ENCODE measurements around the gene STARD13.

DNA sequence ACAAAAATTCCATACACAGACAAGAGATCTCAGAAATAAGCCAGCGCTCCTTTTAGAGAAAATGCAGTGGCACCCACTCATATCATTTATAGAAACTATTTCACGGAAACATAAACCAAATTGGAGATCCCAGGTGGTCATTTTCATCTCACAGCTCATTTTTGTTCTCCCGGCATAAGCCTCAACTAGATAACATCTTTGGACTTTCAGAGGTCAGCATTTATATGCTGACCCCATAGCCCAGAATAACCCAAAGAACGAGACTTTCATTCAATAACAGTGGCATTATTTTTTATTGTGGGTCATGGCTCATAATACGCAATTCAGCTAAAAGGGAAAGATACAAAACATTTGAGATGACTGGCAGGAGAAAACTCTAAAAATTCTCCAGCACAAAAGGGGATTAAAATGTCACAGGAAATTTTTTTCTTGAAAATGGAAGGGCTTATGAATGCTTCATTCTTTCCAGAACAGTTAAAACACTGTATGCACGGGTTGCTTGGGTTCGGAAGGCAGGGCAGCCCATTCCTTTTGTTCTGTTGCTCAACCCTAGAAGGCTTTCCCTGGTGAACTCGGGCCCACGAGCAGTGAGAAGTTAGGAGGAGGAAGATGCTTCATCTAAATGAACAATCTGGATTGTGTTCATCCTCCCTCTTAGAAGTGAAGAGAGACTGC is 24.0 kb downstream of the STARD13 start:
- TF ChIP-seq, protein P1, sequence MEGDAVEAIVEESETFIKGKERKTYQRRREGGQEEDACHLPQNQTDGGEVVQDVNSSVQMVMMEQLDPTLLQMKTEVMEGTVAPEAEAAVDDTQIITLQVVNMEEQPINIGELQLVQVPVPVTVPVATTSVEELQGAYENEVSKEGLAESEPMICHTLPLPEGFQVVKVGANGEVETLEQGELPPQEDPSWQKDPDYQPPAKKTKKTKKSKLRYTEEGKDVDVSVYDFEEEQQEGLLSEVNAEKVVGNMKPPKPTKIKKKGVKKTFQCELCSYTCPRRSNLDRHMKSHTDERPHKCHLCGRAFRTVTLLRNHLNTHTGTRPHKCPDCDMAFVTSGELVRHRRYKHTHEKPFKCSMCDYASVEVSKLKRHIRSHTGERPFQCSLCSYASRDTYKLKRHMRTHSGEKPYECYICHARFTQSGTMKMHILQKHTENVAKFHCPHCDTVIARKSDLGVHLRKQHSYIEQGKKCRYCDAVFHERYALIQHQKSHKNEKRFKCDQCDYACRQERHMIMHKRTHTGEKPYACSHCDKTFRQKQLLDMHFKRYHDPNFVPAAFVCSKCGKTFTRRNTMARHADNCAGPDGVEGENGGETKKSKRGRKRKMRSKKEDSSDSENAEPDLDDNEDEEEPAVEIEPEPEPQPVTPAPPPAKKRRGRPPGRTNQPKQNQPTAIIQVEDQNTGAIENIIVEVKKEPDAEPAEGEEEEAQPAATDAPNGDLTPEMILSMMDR (IDR thresholded peaks at IDR 0.05): no peak
- no peak for TF ChIP-seq POLR2A (IDR thresholded peaks at IDR 0.05)
